Ishikawa (cell line): Measurements from ENCODE around the gene MATN1.

Source experiments
- CEBPB ChIP-seq: IDR thresholded peaks from 2 replicates; pipeline ENCODE4 v1.6.1; 2012
- CREB1 ChIP-seq: IDR thresholded peaks from 2 replicates; pipeline ENCODE4 v1.6.1; 2012; ENCODE audit warnings: low read depth
- EGR1 ChIP-seq: IDR thresholded peaks from 2 replicates; pipeline ENCODE4 v1.6.1; 2012
- EP300 ChIP-seq: IDR thresholded peaks from 2 replicates; pipeline ENCODE4 v1.6.1; 2012; ENCODE audit warnings: borderline replicate concordance
- FOXM1 ChIP-seq: IDR thresholded peaks from 2 replicates; pipeline ENCODE4 v1.6.1; 2012; ENCODE audit warnings: low read depth, borderline replicate concordance
- MAX ChIP-seq: IDR thresholded peaks from 2 replicates; pipeline ENCODE4 v1.6.1; 2012
- NFIC ChIP-seq: IDR thresholded peaks from 2 replicates; pipeline ENCODE4 v1.6.1; 2012
- RAD21 ChIP-seq: IDR thresholded peaks from 2 replicates; pipeline ENCODE4 v1.6.1; 2012; ENCODE audit warnings: low read depth
- TAF1 ChIP-seq: IDR thresholded peaks from 2 replicates; pipeline ENCODE4 v1.6.1; 2012; ENCODE audit warnings: low read depth, mild to moderate bottlenecking
- TCF12 ChIP-seq: IDR thresholded peaks from 2 replicates; pipeline ENCODE4 v1.6.1; 2012; ENCODE audit warnings: low read depth
- TEAD4 ChIP-seq: IDR thresholded peaks from 2 replicates; pipeline ENCODE4 v1.6.1; 2012
- USF1 ChIP-seq: IDR thresholded peaks from 2 replicates; pipeline ENCODE4 v1.6.1; 2012
- YY1 ChIP-seq: IDR thresholded peaks from 2 replicates; pipeline ENCODE4 v1.6.1; 2012; ENCODE audit warnings: low read depth
- ZBTB7A ChIP-seq: IDR thresholded peaks from 2 replicates; pipeline ENCODE4 v1.6.1; 2012; ENCODE audit warnings: low read depth
- TF ChIP-seq, protein P1 (sequence below): IDR thresholded peaks from 2 replicates; pipeline ENCODE4 v1.6.1; 2012; ENCODE audit warnings: low read depth, mild to moderate bottlenecking

Gene MATN1

DNA sequence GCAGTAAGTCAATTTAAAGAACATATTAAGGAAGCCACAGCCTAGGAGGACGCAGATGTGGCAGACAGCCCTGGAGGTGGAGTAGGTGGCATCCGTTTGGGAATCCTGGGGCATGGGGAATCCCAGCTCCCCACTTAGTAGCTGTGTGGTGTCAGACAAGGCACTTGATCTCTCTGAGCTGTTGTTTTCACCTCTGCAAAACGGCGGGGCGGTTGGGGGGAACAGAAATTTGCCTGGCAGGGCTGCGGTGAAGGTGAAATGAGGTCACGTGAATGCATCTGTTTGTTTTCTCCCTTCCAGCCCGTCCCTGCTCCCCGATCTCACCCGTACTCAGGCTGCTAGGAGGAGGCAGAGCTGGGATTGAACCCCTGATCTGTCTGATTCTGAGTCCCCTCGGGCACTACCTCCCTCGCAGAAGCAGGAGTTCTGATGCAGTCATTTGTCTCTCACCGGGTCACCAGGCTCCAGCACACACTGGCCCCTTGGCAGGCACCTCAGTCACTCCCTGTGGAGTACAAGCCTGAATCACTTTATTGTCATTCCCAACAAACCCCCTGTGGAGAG is 36.4 kb upstream of the MATN1 start:
- no peak for TF ChIP-seq MAX

DNA sequence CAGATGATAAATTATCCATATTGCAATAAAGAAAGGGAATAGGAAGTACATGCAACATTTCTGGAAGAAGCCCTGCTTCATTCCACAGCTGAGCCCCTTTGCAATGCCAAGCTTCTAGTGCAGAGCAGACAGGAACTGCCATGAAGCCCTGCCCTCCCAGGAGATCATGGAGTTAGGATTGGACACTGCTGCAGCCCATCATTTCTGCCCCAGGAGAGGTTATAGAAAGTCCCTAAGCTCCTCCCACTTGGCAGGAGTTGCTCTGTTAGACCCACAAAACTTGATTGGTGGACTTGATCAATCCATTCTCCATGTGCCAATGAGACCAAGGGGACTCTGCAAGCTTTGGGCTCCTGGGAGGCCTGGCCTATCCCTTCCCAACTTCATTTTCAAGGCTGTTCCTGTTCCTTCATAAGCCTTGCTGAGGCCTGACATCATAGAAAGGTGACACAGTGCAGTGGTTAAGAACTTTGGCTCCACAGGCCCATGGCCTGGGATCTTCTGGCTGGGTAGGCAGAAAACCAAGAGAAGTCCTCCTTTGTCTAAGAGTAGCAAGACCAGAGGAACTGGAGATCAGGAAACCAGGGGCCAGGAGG is 35.5 kb upstream of the MATN1 start:
- no peak for TF ChIP-seq EP300
- no peak for TF ChIP-seq USF1
- no peak for TF ChIP-seq TCF12
- TF ChIP-seq CEBPB: no peak
- TF ChIP-seq CREB1: no peak
- TF ChIP-seq ZBTB7A: no peak
- no peak for TF ChIP-seq RAD21
- no peak for TF ChIP-seq TAF1
- TF ChIP-seq, protein P1, sequence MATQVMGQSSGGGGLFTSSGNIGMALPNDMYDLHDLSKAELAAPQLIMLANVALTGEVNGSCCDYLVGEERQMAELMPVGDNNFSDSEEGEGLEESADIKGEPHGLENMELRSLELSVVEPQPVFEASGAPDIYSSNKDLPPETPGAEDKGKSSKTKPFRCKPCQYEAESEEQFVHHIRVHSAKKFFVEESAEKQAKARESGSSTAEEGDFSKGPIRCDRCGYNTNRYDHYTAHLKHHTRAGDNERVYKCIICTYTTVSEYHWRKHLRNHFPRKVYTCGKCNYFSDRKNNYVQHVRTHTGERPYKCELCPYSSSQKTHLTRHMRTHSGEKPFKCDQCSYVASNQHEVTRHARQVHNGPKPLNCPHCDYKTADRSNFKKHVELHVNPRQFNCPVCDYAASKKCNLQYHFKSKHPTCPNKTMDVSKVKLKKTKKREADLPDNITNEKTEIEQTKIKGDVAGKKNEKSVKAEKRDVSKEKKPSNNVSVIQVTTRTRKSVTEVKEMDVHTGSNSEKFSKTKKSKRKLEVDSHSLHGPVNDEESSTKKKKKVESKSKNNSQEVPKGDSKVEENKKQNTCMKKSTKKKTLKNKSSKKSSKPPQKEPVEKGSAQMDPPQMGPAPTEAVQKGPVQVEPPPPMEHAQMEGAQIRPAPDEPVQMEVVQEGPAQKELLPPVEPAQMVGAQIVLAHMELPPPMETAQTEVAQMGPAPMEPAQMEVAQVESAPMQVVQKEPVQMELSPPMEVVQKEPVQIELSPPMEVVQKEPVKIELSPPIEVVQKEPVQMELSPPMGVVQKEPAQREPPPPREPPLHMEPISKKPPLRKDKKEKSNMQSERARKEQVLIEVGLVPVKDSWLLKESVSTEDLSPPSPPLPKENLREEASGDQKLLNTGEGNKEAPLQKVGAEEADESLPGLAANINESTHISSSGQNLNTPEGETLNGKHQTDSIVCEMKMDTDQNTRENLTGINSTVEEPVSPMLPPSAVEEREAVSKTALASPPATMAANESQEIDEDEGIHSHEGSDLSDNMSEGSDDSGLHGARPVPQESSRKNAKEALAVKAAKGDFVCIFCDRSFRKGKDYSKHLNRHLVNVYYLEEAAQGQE: no peak
- TF ChIP-seq EGR1: no peak
- TF ChIP-seq YY1: no peak
- TF ChIP-seq FOXM1: no peak
- no peak for TF ChIP-seq MAX
- TF ChIP-seq NFIC: no peak
- no peak for TF ChIP-seq TEAD4

DNA sequence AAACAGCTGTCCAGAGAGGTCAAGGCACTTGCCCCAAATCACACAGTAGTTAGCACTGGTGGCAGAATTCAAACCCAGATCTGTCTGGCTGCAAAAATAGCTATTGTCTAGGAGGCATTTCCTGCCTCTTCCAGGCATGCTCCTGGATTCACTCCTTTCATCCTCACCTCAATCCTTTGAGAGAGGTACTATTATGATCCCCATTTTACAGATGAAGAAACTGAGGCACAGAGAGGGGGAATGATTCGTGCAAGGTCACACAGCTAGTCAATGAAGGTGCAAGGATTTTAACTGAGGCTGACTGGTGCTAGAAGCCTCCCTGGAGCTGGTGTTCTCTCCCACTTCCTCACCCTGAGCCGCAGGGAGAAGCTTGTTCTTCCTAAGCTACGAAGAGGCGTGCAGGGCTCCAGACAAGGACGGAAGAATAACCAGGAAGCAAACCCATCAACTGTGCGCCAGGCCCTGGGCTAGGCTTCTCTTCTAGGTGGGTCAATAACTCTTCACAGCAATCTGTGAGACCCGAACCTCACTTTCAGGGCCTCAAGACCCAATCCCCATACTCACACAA is 34.8 kb upstream of the MATN1 start:
- TF ChIP-seq MAX (no peak), TAF1 (no peak), TEAD4 (no peak), CEBPB (no peak), USF1 (no peak), ZBTB7A (no peak), EP300 (no peak), TCF12 (no peak), NFIC (no peak), YY1 (no peak), FOXM1 (no peak), EGR1 (no peak), RAD21 (no peak), CREB1 (no peak)
- TF ChIP-seq, protein P1: no peak

DNA sequence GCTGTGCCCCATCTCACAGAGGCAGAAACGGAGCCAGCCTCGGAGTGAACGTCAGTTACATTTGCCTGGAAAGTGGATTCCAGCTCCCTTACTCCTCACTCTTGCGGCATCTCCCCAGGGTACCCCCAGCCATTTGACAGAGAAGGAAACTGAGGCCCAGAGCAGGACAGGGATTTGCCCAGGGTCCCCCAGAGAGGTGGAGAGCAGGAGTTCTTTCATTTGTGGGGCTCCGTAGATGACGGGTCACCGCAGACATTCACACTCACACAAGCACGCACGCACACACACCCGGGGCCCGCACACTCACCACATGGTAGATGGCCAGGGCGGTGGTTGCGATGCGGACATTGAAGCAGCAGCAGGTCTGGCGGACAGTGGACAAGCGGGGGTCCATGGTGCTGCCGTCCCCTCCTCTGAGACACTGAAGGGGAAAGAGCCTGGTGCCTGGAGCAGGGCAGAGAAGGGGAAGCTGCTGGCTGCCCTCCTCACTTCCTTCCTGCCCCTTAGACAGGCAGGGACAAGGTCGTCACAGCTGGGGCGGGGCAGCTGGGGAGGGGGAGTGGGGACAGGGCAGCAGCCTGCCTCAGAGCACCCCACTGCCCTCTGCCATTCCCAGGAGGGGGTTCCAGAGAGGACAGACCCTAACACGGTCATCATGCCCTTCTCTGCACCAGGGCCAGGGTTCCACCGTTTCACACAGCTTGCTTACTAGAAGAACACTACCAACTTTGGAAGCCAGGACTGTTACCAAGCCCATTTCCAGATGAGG is 34.2 kb upstream of the MATN1 start, which contains the start of gene LAPTM5:
TSS of gene LAPTM5 (minus strand) at position 423 of the 769 bp plus-strand sequence. CDS start at position 394, 29 bp downstream.
- TF ChIP-seq CREB1 (no peak), FOXM1 (no peak), CEBPB (no peak), TEAD4 (no peak), TAF1 (no peak), MAX (no peak), EGR1 (no peak), TCF12 (no peak), NFIC (no peak), EP300 (no peak), ZBTB7A (no peak)
